Measurements from ENCODE around the gene GOLGA8A.

GRCh38 chr15:34483644-34484043 is 46.0 kb upstream of the GOLGA8A start:
- no peak for TF ChIP-seq POLR2A (IDR thresholded peaks at IDR 0.05)
- no peak for TF ChIP-seq CTCF (IDR thresholded peaks at IDR 0.05)

Measured in heart left ventricle (tissue), 13 donors.